Sigmoid colon (tissue), 7 donors: ENCODE measurements around the gene VDR. TPM values are rescaled to one million over a fixed set of nuclear protein-coding genes. Genes with fewer than 3 reads are reported as not detected.

Source experiments
- DNase-seq: peaks from one replicate; pipeline ENCODE4 v3.0.0-alpha.2; 2019
- H3K27ac ChIP-seq, 4 donors: fragments of 200-600 bp; sonication (generic); one replicate each; pipeline ENCODE4 v1.5.1; 2016 to 2019; ENCODE audit warnings: mild to moderate bottlenecking in 1 of 4
- H3K27me3 ChIP-seq, 3 donors: fragments of 200-600 bp; sonication (generic); one replicate each; pipeline ENCODE4 v1.5.1; 2019; ENCODE audit warnings: mild to moderate bottlenecking in 1 of 3
- H3K36me3 ChIP-seq, 4 donors: fragments of 200-600 bp; sonication (generic); one replicate each; pipeline ENCODE4 v1.5.1; 2016 to 2019
- H3K4me1 ChIP-seq, 4 donors: fragments of 200-600 bp; sonication (generic); one replicate each; pipeline ENCODE4 v1.5.1; 2017 to 2019
- H3K4me3 ChIP-seq, 4 donors: fragments of 200-600 bp; sonication (generic); one replicate each; pipeline ENCODE4 v1.5.1; 2017 to 2019; ENCODE audit warnings: mild to moderate bottlenecking in 2 of 4, moderate library complexity in 1 of 4
- H3K9me3 ChIP-seq, 4 donors: fragments of 200-600 bp in 3 of 4; sonication (generic) in 3 of 4; one replicate each; pipeline versions ENCODE4 v1.5.1 to v1.6.1; 2013 to 2019
- EP300 ChIP-seq, 4 donors: sonication (generic); formaldehyde crosslinking; IDR thresholded peaks; one replicate each; pipeline ENCODE4 v1.6.1; 2017; ENCODE audit warnings: antibody characterized with exemption in 4 of 4
- POLR2A ChIP-seq, 2 donors: fragments of 450-650 bp; IDR thresholded peaks; one replicate each; pipeline ENCODE4 v1.6.1; 2016; ENCODE audit warnings: antibody characterized with exemption in 2 of 2, mild to moderate bottlenecking in 2 of 2, moderate library complexity in 2 of 2
- POLR2AphosphoS5 ChIP-seq, 4 donors: sonication (generic); formaldehyde crosslinking; IDR thresholded peaks; one replicate each; pipeline ENCODE4 v1.6.1; 2017; ENCODE audit warnings: antibody characterized with exemption in 4 of 4
- WGBS, 2 donors: extraction: QIAGEN DNeasy Blood & Tissue Kit; methylation state at CpG; one replicate each; pipeline ENCODE4 v1.1.7; 2013; 5-methylcytosine and 5-hydroxymethylcytosine counted together
- intact Hi-C: fragments of 100-400 bp; cut with DNase I; formaldehyde crosslinking; loops from one replicate; pipeline ENCODE4 v1.15.1; 2023
- polyA plus RNA-seq, 3 donors: library from polyadenylated mRNA; stranded (reverse); fragments of 200-250 nt; gene quantifications; one replicate each; pipeline ENCODE4 v1.2.3, GENCODE V29; 2013
- total RNA-seq, 4 donors: library from RNA; depleted of rRNA; stranded (reverse); fragments of >200 nt; gene quantifications; one replicate each; pipeline ENCODE4 v1.1.0, GENCODE V29; 2016
- TF ChIP-seq, protein P1 (sequence below), 4 experiments: fragments of 450-650 bp in 3 of 4; fragments of 200-600 bp in 1 of 4; IDR thresholded peaks; one replicate each; pipeline ENCODE4 v1.5.1; 2016 to 2019; ENCODE audit warnings: antibody characterized with exemption in 4 of 4, mild to moderate bottlenecking in 3 of 4, moderate library complexity in 2 of 4
- donor health status: healthy with polysubstance abuse.
- donor health status: Bipolar disorder and iron deficiency.
- donor health status: healthy.

The VDR gene
- total and polyA plus RNA-seq, 7 donors, result 0.71 to 69.1 (median 2.5) TPM

DNA sequence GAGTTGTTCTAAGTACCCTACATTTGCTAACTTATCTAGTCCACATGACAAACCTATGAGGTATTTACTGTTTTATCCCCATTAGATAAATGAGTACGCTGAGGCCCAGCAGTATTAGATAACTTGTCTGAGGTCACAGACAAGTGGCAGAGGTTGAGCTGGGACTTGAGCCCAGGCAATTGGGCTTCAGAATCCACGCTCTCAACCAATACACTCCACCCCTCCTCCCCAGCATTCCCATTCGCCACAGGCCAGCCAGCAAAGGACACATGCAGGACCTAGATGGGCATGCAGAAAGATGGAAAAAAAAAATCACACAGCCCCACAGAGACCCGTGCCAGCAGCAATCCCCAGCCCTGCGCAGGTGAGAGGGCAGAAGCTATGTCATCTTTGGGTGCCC lies 97.5 kb downstream of the VDR start:
- intact Hi-C loops, result no loop called here
- H3K4me3 ChIP-seq, result no peak overlapping the region
- H3K9me3 ChIP-seq, result no peaks in the 10 kb centered on the region
- no peak for TF ChIP-seq POLR2AphosphoS5 (IDR thresholded peaks at IDR 0.05)
- no peak for TF ChIP-seq POLR2A (IDR thresholded peaks at IDR 0.05)
- no peak for TF ChIP-seq EP300 (IDR thresholded peaks at IDR 0.05)
- H3K27me3 ChIP-seq, result no peaks in the 10 kb centered on the region
- no peak for DNase-seq
- no peaks in the 10 kb centered on the region for H3K36me3 ChIP-seq
- peaks cover 0 to 100% (median 100%) of the 10 kb centered on the region in 4 donors for H3K4me1 ChIP-seq
- 70 to 79% methylated on average over 5 of the region's 5 CpGs for WGBS, 2 donors
- peak overlapping the region; percentile 98 to 99 (median 99) for H3K27ac ChIP-seq

DNA sequence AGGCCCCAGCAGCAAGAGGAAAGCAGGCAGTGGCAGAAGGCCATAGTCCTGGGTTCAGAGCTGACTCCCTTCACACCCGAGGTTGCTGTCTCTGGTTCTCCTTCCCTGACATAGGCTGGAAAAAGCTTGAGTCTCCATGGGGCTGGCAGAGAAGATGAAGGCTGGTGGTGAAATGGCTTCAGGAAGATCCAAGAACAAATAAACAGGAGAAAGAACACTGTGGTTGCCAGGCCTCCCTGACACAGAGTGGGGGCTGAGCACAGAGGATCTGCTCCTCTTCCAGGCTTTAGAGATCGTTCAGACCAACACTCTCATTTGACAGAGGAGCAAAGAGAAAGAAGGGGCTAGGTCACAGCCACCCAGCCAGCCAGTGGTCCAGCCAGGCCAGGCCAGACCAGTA lies 99.4 kb downstream of the VDR start:
- peaks cover 0 to 100% (median 100%) of the 10 kb centered on the region in 4 donors for H3K4me1 ChIP-seq
- H3K27ac ChIP-seq, result peak overlapping the region; percentile 98 to 99 (median 99)
- H3K9me3 ChIP-seq, result no peaks in the 10 kb centered on the region
- intact Hi-C loops, result no loop called here
- peak in 2 of 4 donors; percentile 38 to 39 for TF ChIP-seq POLR2AphosphoS5 (IDR thresholded peaks at IDR 0.05)
- TF ChIP-seq, protein P1, sequence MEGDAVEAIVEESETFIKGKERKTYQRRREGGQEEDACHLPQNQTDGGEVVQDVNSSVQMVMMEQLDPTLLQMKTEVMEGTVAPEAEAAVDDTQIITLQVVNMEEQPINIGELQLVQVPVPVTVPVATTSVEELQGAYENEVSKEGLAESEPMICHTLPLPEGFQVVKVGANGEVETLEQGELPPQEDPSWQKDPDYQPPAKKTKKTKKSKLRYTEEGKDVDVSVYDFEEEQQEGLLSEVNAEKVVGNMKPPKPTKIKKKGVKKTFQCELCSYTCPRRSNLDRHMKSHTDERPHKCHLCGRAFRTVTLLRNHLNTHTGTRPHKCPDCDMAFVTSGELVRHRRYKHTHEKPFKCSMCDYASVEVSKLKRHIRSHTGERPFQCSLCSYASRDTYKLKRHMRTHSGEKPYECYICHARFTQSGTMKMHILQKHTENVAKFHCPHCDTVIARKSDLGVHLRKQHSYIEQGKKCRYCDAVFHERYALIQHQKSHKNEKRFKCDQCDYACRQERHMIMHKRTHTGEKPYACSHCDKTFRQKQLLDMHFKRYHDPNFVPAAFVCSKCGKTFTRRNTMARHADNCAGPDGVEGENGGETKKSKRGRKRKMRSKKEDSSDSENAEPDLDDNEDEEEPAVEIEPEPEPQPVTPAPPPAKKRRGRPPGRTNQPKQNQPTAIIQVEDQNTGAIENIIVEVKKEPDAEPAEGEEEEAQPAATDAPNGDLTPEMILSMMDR (IDR thresholded peaks at IDR 0.05), result no peak
- no peaks in the 10 kb centered on the region for H3K36me3 ChIP-seq
- H3K27me3 ChIP-seq, result no peaks in the 10 kb centered on the region
- no peak for DNase-seq
- 60 to 75% methylated on average over 2 of the region's 2 CpGs for WGBS, 2 donors
- H3K4me3 ChIP-seq, result no peak overlapping the region

DNA sequence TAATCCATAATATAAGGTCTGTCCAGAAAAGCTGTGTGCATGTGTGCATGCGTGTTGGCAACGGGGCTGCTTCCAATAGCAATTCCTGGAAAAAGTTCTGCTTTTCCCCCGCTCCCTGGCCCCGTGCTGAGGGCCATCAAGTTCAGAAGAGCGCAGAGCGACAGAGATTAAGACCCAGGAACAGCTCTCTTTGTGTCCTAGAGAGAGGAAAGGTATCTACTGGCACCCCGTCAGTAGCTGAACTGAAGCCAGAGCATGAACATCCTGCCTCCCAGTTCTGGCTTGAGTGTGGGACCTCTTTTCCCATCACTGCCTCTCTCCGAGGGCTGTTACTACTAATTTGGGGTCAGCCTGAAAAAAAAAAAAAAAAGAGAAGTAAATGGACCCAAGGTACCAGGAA lies 100.6 kb downstream of the VDR start:
- no peak overlapping the region for H3K4me3 ChIP-seq
- no peaks in the 10 kb centered on the region for H3K9me3 ChIP-seq
- TF ChIP-seq, protein P1 (IDR thresholded peaks at IDR 0.05), result no peak
- no peak for TF ChIP-seq POLR2A (IDR thresholded peaks at IDR 0.05)
- no peak for TF ChIP-seq POLR2AphosphoS5 (IDR thresholded peaks at IDR 0.05)
- no peak for TF ChIP-seq EP300 (IDR thresholded peaks at IDR 0.05)
- H3K27me3 ChIP-seq, result no peaks in the 10 kb centered on the region
- peak overlapping the region; percentile 98 to 99 (median 99) for H3K27ac ChIP-seq
- H3K4me1 ChIP-seq, result peaks cover 0 to 100% (median 100%) of the 10 kb centered on the region in 4 donors
- WGBS, 2 donors, result 80 to 93% methylated on average over 8 of the region's 8 CpGs
- no peaks in the 10 kb centered on the region for H3K36me3 ChIP-seq
- intact Hi-C loops, result no loop called here
- DNase-seq, result no peak

DNA sequence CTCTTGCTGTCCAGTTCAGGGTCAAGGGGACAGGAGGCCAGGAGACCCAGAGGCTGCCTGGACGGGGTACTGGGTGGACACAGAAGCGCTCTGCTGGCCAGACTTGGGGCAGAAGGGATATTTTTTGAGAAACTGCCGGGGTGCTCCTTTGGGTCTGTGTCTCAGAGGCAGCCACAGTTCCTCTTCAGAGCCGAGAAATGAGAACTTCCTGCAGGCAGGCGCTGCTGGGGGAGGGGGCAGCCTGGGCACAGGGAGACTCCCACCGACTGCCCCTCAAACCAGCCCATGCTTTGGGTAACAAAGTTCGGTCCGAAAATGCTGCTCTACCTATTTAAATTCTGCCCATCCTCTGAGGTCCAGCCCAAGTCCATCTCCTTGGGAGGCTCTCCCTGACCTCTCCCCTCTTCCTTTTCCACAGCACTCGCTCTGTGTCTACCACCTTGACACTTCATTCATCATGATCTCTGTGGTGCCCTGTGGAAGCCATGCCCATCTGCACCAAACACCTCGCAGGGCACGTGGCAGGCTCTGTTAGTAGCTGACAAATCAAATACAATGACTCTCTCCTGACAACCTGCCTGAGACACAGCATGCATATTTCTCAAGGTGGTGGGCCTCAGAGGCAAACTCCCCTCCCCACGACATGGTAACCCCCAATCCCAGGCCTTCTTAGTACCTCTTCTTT lies 101.5 kb downstream of the VDR start:
- H3K27ac ChIP-seq, result peak overlapping the region; percentile 69 to 99 (median 98)
- H3K27me3 ChIP-seq, result no peaks in the 10 kb centered on the region
- no peak for DNase-seq
- H3K4me3 ChIP-seq, result no peak overlapping the region
- TF ChIP-seq POLR2A (IDR thresholded peaks at IDR 0.05) (no peak), POLR2AphosphoS5 (IDR thresholded peaks at IDR 0.05) (no peak), EP300 (IDR thresholded peaks at IDR 0.05) (no peak)
- TF ChIP-seq, protein P1 (IDR thresholded peaks at IDR 0.05), result no peak
- peaks cover 0 to 6% (median 4%) of the 10 kb centered on the region in 4 donors for H3K36me3 ChIP-seq
- intact Hi-C loops, result no loop called here
- peaks cover 0 to 100% (median 100%) of the 10 kb centered on the region in 4 donors for H3K4me1 ChIP-seq
- no peaks in the 10 kb centered on the region for H3K9me3 ChIP-seq
- WGBS, 2 donors, result 54 to 85% methylated on average over 12 of the region's 12 CpGs

DNA sequence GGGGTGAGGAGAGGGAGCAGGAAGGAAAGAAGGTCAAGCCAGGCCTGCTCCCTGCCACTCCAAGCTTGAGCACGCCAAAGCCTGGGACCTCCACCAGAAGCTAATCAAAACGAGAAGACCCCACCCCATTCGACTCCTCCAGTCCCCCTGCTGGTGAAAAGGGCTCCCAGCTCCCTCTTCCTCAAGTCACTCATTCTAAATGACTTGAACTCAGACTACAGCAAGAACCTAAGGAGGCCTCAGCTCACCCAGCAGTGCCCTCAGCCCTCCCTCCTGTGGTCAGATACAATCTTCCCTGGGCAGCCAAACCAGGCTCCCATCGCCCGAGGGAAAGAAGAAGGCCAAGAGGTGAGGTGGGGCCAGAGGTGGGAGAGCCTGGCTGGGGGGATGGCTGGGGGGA lies 102.5 kb downstream of the VDR start:
- 48 to 73% methylated on average over 5 of the region's 5 CpGs for whole genome bisulfite sequencing, 2 donors
- intact Hi-C loops, result no loop called here
- Histone ChIP-seq H3K4me1 (peaks cover 0 to 96% (median 95%) of the 10 kb centered on the region in 4 donors), H3K27me3 (no peaks in the 10 kb centered on the region), H3K4me3 (no peak overlapping the region), H3K36me3 (peaks cover 0 to 16% (median 13%) of the 10 kb centered on the region in 4 donors), H3K9me3 (no peaks in the 10 kb centered on the region), H3K27ac (peak overlapping the region; percentile 69 to 99 (median 98))
- TF ChIP-seq, protein P1 (IDR thresholded peaks at IDR 0.05), result peak in 1 of 4 experiments; percentile 15
- TF ChIP-seq POLR2A (IDR thresholded peaks at IDR 0.05), result no peak
- no peak for DNase-seq
